CD4-positive, alpha-beta T cell treated with Interleukin-17A for 4 hours (primary cell): ENCODE measurements around the gene FADS1.
A peak's percentile ranks its signal among the peaks of the same experiment; 100 is the strongest.

ENCODE experiments used
- DNase-seq: peaks from one replicate; pipeline ENCODE4 v3.0.0-alpha.2; 2020; ENCODE audit warnings: mixed read lengths

FADS1 gene

GRCh38 chr11:61820174-61820573, 3.4 kb upstream of the FADS1 start:
- DNase-seq: no peak

- no peak for DNase-seq
Measured at GRCh38 chr11:61817471-61818202, 834 bp upstream of the FADS1 start.

- peak; percentile 78 for DNase-seq
Measured at GRCh38 chr11:61815790-61816735, 740 bp downstream of the FADS1 start.

GRCh38 chr11:61814958-61815789, 1.6 kb downstream of the FADS1 start:
- DNase-seq: peak; percentile 79

- DNase-seq: peak; percentile 8
Measured at GRCh38 chr11:61814247-61814957, 2.4 kb downstream of the FADS1 start.

GRCh38 chr11:61812736-61813411, 3.9 kb downstream of the FADS1 start:
- DNase-seq: no peak

GRCh38 chr11:61811831-61812230, 5.0 kb downstream of the FADS1 start:
- no peak for DNase-seq

GRCh38 chr11:61810671-61811175, 6.1 kb downstream of the FADS1 start:
- no peak for DNase-seq

- no peak for DNase-seq
Measured at GRCh38 chr11:61806785-61807184, 10.0 kb downstream of the FADS1 start.

GRCh38 chr11:61805146-61805545, 11.7 kb downstream of the FADS1 start:
- DNase-seq: no peak

GRCh38 chr11:61803889-61804647, 12.7 kb downstream of the FADS1 start:
- DNase-seq: no peak

- no peak for DNase-seq
Measured at GRCh38 chr11:61802605-61803004, 14.2 kb downstream of the FADS1 start.

- no peak for DNase-seq
Measured at GRCh38 chr11:61800331-61801281, 16.2 kb downstream of the FADS1 start.

- no peak for DNase-seq
Measured at GRCh38 chr11:61799665-61800284, 17.0 kb downstream of the FADS1 start.

- peak; percentile 83 for DNase-seq
Measured at GRCh38 chr11:61797263-61797944, 19.4 kb downstream of the FADS1 start.

- DNase-seq: no peak
Measured at GRCh38 chr11:61795876-61796526, 20.8 kb downstream of the FADS1 start.

- DNase-seq: no peak
Measured at GRCh38 chr11:61795459-61795858, 21.3 kb downstream of the FADS1 start.

GRCh38 chr11:61794579-61794978, 22.2 kb downstream of the FADS1 start:
- DNase-seq: no peak
